ENCODE measurements around the gene EIF2AK2.

GRCh38 chr2:37189452-37190153, 32.8 kb upstream of the EIF2AK2 start:
- TF ChIP-seq CTCF (IDR thresholded peaks at IDR 0.05), result no peak
- no peak for TF ChIP-seq ZFX (IDR thresholded peaks at IDR 0.05; ENCODE audit: borderline replicate concordance)

All from 22Rv1 (cell line).